Activated CD4-positive, alpha-beta T cell treated with anti-CD3 and anti-CD28 coated beads for 36 hours (primary cell): ENCODE data around the gene C11orf21. TPM values are rescaled to one million over a fixed set of nuclear protein-coding genes. Genes with fewer than 3 reads are reported as not detected.

ENCODE experiments used
- ATAC-seq: fragments of 200-7000 bp; cut with Tn5 transposase; one replicate; pipeline ENCODE4 v1.10.0; 2021; ENCODE audit warnings: mild to moderate bottlenecking, moderate library complexity
- CTCF ChIA-PET: fragments of 350-600 bp; sonication (Branson Sonifier 250); formaldehyde crosslinking; loops from one replicate; lab custom pipeline; 2021; ENCODE audit warnings: antibody characterized with exemption; lab: Charles Lee
- POLR2A ChIA-PET: fragments of 350-600 bp; sonication (Branson Sonifier 250); formaldehyde crosslinking; loops from one replicate; lab custom pipeline; 2021; ENCODE audit warnings: antibody characterized with exemption, inconsistent platforms; lab: Charles Lee
- DNase-seq: peaks from one replicate; pipeline ENCODE4 v3.0.0-alpha.2; 2020
- H3K27ac Mint-ChIP-seq: one replicate; pipeline ENCODE4 v1.8.0; 2021; ENCODE audit warnings: mixed read lengths
- H3K27me3 Mint-ChIP-seq: one replicate; pipeline ENCODE4 v1.8.0; 2021; ENCODE audit warnings: mixed read lengths
- H3K36me3 Mint-ChIP-seq: one replicate; pipeline ENCODE4 v1.8.0; 2021; ENCODE audit warnings: low read depth, mixed read lengths
- H3K4me1 Mint-ChIP-seq: one replicate; pipeline ENCODE4 v1.8.0; 2021; ENCODE audit warnings: mixed read lengths
- H3K4me3 Mint-ChIP-seq: one replicate; pipeline ENCODE4 v1.8.0; 2021; ENCODE audit warnings: mild to moderate bottlenecking, moderate library complexity, mixed read lengths
- H3K9me3 Mint-ChIP-seq: one replicate; pipeline ENCODE4 v1.8.0; 2021; ENCODE audit warnings: low read depth, mixed read lengths
- intact Hi-C, 2 experiments: fragments of 100-400 bp; cut with DNase I in 1 of 2; cut with micrococcal nuclease in 1 of 2; formaldehyde crosslinking; loops; one replicate each; pipeline versions ENCODE4 v1.14.2 to v1.15.1; 2022 to 2024; cut with DNase I, micrococcal nuclease
- total RNA-seq, 2 experiments: library from RNA; stranded (reverse); gene quantifications; one replicate each; pipeline ENCODE4 v1.2.3, GENCODE V29; 2021

Gene C11orf21
- total RNA-seq, 2 experiments from 2014 or later, result 6.7 to 8.3 TPM

DNA sequence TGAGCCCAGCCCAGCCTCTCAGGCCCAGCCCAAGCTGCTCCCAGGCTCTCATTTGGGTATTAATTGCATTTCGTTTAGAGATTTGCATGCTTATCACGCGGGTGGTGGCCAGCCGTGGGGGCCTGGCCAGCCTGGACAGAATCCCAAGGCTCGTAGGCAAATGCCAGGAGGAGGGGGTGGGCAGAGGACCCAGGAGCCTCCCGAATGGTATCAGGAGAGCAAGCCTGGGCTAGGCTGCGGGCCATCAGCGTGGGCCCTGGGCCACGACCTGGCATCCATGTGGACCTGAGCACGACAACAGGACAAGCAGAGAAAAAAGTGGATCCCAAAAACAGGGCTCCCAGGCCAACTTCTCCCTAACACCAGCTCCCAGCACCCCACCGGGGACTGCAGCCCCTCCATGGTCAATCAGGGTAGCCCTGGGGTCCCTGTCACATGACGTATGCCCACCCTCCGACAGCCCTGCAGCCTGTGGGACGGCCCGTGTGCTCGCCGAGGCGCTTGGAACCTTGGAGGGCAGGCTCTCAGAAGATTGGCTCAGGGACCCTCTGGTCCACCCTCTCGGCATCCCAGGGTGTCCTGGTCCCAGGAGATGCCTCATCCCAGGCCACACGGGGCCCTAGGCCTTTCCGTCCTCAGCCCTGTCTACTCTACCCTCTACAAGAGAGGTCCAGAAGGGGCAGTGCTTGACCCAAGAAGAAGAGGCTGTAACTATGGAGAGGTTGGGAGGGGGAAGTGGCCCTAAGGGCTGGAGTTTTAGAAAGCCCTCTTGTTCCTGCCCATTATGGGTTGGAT, 40.1 kb downstream of the C11orf21 start:
- ChIA-PET CTCF (interaction anchor here (0.7 kb wide), 1 partner anchor 424 kb away, joined by 3 read pairs; no protein-coding TSS in a partner anchor), POLR2A (no interaction called here)
- intact Hi-C loops, result no loop called here
- H3K9me3 Mint-ChIP-seq, result no peaks in the 10 kb centered on the region
- H3K27ac Mint-ChIP-seq, result no peak overlapping the region
- H3K27me3 Mint-ChIP-seq, result peaks cover 2% of the 10 kb centered on the region
- no peak overlapping the region for H3K4me3 Mint-ChIP-seq
- ATAC-seq, result no peak
- DNase-seq, result no peak
- no peaks in the 10 kb centered on the region for H3K36me3 Mint-ChIP-seq
- peaks cover 15% of the 10 kb centered on the region for H3K4me1 Mint-ChIP-seq

DNA sequence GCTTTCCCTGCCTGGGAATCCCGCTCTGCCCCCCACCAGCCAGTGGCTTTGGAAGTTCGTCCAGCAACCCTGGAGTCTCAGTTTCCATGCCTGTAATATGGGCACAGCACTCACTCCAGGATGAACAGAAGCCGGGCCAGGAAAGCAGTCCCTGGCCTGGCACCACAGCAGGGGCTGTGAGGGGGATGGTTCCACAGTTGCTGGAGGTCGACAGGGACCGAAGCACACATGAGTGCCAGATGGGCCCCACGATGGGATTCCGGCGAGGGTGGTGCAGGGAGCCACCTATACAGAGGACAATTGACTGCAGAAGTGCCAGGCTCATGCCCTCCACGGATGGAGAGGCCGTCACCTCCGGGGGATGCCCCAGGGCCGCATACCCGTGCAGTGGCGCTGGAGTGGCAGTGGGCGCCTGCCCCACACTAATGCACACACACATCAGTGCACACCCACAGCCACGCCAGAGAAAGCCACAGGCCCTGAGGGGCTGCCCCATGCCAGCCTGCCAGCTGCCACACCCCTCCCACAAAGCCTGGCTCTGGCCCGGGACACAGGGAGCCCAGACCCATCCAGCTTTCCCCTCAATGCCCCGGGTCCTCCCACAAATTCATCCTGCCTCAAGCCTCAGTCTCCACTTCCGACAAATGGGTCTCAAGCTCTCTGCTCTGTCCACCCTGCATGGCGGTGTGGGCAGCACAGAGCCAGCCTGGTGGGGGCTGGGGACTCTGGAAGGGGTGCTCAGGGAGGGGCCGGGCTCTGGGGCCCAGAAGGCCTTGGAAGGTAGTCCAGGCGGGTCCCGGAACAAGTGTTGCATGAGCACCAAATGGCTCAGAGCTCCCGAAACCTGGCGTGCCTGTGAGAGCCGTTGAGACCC, 41.0 kb downstream of the C11orf21 start:
- POLR2A ChIA-PET, result no interaction called here
- H3K36me3 Mint-ChIP-seq, result no peaks in the 10 kb centered on the region
- H3K4me1 Mint-ChIP-seq, result peaks cover 6% of the 10 kb centered on the region
- H3K27ac Mint-ChIP-seq, result no peak overlapping the region
- intact Hi-C loops, result no loop called here
- H3K27me3 Mint-ChIP-seq, result no peaks in the 10 kb centered on the region
- H3K9me3 Mint-ChIP-seq, result no peaks in the 10 kb centered on the region
- no peak overlapping the region for H3K4me3 Mint-ChIP-seq
- CTCF ChIA-PET, result interaction anchor here (0.7 kb wide), 1 partner anchor 425 kb away, joined by 3 read pairs; no protein-coding TSS in a partner anchor
- DNase-seq (no peak), ATAC-seq (no peak)

DNA sequence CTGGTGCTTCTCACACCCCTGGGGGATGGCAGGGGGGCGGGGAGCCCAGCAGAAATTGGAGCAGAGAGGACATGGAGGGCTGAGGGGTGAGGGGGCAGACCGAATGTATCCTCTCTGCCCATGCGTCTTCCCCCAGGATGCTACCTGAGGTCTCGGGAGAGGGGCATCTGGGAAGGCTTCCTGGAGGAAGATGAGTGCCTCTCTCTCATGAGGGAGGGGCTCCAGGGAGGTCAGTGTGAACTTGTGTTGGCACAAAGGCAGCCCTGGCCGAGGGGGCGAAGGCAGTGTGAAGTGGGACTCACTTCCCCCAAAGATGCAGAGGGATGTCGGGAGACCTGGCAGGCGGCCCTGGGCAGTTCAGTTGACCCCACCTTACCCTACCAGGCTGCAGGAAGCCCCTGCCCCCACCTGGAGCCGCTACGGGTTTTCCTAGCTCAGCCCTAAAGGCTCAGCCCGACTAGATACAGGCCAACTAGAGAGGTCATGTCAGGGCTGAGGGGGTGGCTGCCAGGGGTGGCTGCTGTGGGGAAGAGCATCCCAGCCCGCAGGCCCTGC, 41.7 kb downstream of the C11orf21 start:
- H3K36me3 Mint-ChIP-seq, result no peaks in the 10 kb centered on the region
- POLR2A ChIA-PET, result no interaction called here
- intact Hi-C loops, result no loop called here

DNA sequence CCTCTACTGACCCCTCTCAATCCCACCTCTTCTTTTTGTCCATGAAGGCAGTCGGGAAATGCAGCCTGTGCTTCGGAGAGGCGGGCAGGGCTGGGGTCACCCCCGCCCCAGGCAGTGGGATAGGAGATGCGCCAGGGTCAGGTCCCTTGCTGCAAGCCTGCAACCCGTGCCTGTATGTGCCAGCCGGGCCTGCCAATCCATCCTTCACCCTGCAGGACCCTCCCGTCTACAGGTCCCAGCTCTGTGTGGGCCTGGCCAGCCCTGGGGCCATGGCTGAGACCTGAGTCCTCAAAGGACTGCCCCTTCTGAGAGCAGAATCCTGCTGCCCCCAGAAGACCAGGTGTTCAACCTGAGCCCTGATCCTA, 42.3 kb downstream of the C11orf21 start:
- Mint-ChIP-seq H3K27ac (no peak overlapping the region), H3K4me3 (no peak overlapping the region), H3K4me1 (no peaks in the 10 kb centered on the region), H3K9me3 (no peaks in the 10 kb centered on the region), H3K36me3 (no peaks in the 10 kb centered on the region), H3K27me3 (no peaks in the 10 kb centered on the region)
- no peak for DNase-seq
- intact Hi-C loops, result no loop called here
- ChIA-PET POLR2A (no interaction called here), CTCF (no interaction called here)
- ATAC-seq, result no peak

More for the DNA sequence above, 41.7 kb downstream of the C11orf21 start:
- CTCF ChIA-PET, result no interaction called here
- Mint-ChIP-seq H3K27ac (no peak overlapping the region), H3K4me3 (no peak overlapping the region), H3K9me3 (no peaks in the 10 kb centered on the region), H3K4me1 (no peaks in the 10 kb centered on the region), H3K27me3 (no peaks in the 10 kb centered on the region)
- no peak for ATAC-seq
- DNase-seq, result no peak

DNA sequence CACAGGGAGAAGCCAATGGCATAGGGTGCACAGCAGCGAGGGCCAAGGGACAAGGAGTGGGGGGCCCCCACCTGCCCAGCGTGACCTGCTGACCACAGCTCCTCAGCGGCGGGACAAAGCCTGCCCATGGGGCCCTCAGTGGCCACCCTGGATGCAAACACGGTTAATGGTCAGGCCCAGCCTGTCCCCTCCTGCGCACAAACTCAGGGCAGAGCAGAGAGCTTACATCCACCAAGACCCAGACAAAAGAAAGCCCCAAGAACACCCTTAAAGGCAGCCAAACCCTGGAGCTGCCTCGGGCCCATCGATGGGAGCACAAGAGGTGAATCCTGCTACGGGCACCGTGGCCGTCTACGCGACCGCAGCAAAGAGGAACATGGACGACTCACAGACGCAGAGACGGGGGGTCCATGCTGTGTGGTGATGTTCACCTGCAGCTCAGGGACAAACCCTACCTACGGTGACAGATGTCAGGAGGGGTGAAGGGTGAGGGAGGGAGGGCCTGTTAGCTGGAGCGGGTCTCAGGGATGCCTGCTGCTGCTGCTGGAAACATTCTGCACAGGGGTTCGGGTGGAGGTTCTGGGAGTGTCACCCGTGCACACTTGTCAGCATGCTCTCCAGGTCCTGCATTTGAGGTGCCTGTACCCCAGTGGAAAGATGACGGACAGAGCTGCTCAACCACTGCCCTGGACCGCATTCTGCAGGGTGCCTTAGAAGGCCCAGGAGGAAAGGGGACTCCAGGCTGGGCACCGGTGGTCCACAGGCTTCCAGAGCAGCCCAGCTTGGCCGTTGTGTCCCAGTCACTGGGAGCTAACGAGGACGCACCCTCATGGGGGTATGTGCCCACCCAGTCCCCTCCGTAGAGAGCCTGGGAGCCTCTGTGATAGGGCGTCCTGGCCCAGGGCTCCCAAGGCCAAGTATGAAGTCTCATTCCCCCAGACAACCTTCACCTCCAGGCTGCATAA, 42.9 kb downstream of the C11orf21 start:
- no peak overlapping the region for H3K27ac Mint-ChIP-seq
- no peak overlapping the region for H3K4me3 Mint-ChIP-seq
- no peaks in the 10 kb centered on the region for H3K27me3 Mint-ChIP-seq
- DNase-seq (no peak), ATAC-seq (no peak)
- CTCF ChIA-PET, result no interaction called here
- no peaks in the 10 kb centered on the region for H3K36me3 Mint-ChIP-seq
- H3K9me3 Mint-ChIP-seq, result no peaks in the 10 kb centered on the region
- POLR2A ChIA-PET, result no interaction called here
- no peaks in the 10 kb centered on the region for H3K4me1 Mint-ChIP-seq
- intact Hi-C loops, result no loop called here

DNA sequence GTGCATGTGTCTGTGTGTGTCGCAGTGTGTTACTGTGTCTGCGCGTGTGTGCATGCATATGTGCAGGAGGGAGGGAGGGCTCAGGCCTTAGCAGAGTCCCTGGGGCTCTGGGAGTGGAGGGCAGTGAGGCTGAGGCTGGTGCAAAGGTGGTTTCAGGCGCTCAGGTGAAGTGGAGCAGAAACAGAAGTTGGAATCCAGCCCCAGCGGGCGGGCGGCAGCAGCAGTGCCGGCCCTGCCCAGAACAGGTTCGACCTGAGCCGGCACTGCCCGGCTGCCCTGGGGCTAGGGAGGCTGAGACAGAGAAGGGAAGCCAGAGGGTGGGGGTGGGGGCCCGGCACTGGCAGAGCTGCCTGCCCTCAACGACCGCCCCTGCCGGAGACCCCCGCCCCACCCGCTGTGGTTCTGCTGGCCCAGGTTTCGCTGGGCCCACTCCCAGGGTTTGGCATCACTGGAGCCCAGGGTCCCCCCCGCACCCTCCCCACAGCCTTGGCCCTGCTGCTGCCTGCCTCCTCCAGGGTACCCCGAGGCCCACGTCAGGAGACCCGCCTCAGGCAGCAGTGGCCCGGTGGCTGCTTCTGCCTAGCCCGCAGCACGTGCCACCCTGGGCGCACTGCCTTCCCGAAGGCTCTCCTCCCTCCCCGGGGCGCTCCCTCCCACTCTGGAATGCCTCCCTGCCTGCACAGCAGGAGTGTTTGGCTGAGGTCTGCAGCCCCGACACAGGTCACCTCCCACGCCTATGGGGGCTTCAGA, 44.6 kb downstream of the C11orf21 start:
- DNase-seq, result no peak

DNA sequence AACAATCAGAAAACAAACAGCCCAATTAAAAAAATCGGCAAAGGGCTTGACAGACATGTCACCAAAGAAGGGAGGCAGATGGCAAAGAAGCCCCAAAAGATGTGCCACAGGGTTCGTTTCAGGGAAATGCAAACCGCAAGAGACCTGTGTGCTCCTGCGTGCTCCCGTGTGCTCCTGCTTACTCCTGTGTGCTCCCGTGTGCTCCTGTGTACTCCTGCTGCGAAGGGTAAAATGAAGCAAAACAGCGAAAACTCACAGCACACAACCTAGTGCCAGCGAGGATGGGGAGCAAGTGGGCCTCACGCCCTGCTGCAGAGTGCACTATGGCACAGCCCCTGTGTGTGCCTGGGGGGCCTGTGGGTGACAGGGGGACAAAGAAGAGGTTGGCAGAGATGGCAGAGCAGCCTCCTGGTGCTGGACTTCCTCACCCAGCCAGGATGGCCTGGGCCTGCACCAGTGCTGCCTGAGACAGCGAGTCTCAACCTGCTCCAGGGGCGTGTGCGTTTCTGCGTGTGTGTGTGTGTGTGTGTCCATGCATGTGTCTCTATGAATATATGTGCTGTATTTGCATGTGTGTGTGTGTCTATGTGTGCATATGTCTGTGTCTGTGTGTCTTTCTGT, 45.3 kb downstream of the C11orf21 start:
- Mint-ChIP-seq H3K27ac (no peak overlapping the region), H3K27me3 (no peaks in the 10 kb centered on the region), H3K9me3 (no peaks in the 10 kb centered on the region), H3K36me3 (no peaks in the 10 kb centered on the region), H3K4me1 (no peaks in the 10 kb centered on the region), H3K4me3 (no peak overlapping the region)
- no peak for ATAC-seq
- POLR2A ChIA-PET, result no interaction called here
- CTCF ChIA-PET, result no interaction called here
- DNase-seq, result no peak
- intact Hi-C loops, result no loop called here

More for the DNA sequence above, 44.6 kb downstream of the C11orf21 start:
- Mint-ChIP-seq H3K27ac (no peak overlapping the region), H3K4me3 (no peak overlapping the region), H3K36me3 (no peaks in the 10 kb centered on the region), H3K9me3 (no peaks in the 10 kb centered on the region), H3K4me1 (no peaks in the 10 kb centered on the region), H3K27me3 (no peaks in the 10 kb centered on the region)
- ChIA-PET POLR2A (no interaction called here), CTCF (no interaction called here)
- intact Hi-C loops, result no loop called here
- ATAC-seq, result no peak

DNA sequence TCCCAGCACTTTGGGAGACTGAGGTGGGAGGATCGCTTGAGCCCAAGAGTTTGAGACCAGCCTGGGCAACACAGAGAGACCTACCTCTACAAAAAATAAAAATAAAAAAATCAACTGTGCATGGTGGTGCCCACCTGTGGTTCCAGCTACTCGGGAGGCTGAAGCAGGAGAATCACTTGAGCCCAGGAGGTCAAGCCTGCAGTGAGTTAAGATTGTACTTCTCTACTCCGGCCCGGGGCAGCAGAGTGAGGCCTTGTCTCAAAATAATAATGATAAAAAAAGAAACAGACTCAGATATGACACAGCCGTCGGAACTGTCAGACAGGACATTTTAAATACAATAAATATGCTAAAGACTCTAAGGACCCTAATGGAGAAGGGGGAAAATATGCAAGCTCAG, 49.7 kb downstream of the C11orf21 start:
- DNase-seq, result no peak
- ATAC-seq, result no peak
- Mint-ChIP-seq H3K9me3 (no peaks in the 10 kb centered on the region), H3K27ac (no peak overlapping the region), H3K4me1 (no peaks in the 10 kb centered on the region), H3K4me3 (no peak overlapping the region), H3K36me3 (no peaks in the 10 kb centered on the region), H3K27me3 (no peaks in the 10 kb centered on the region)
- POLR2A ChIA-PET, result interaction anchor here (0.6 kb wide), 1 partner anchor 36 kb away, joined by 4 read pairs; no protein-coding TSS in a partner anchor
- CTCF ChIA-PET, result no interaction called here
- intact Hi-C loops, result no loop called here

DNA sequence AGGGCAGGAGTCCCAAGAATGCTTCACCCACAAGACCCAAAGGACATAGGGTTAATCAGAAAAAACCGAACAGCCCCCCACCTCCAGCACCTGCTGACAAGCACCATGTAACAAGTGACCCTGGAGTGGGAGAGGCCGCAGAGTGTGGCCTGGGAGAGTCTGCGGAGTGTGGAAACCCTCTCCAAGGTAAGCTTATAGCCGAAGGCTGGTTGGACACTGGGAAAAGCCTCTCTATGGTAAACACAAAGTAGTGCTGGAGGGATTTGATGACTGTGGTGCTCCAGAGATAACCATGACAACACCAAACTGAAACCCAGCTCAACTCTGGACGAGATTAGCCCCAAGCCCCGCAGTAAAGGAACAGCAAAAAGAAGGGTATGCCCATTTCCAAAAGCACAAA, 50.6 kb downstream of the C11orf21 start:
- Mint-ChIP-seq H3K4me3 (no peak overlapping the region), H3K27ac (no peak overlapping the region), H3K9me3 (no peaks in the 10 kb centered on the region), H3K4me1 (no peaks in the 10 kb centered on the region), H3K27me3 (no peaks in the 10 kb centered on the region), H3K36me3 (no peaks in the 10 kb centered on the region)
- POLR2A ChIA-PET, result no interaction called here
- ATAC-seq (no peak), DNase-seq (no peak)
- intact Hi-C loops, result no loop called here
- CTCF ChIA-PET, result interaction anchor here (0.7 to 1.0 kb wide), 2 partner anchors 83 to 939 kb away, joined by 3 read pairs; no protein-coding TSS in a partner anchor

DNA sequence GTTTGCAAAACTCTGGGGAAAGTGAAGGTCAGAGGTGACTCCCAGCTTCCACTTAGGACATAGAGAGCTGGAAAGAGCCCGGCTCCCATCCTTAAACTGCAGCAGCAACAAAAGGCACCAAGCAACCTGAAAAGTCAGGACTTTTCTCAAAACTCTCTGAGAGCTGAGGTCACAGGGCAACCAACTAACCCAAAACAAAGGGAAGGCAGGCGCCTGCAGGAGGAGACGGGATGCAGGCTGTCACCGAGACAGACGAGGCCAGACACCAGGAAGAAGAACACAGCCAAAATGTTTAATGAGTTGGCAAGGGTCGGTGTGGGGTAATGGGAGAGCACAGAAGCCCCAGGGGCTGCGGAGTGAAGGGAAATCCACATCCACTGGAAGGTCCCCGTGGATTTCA, 51.2 kb downstream of the C11orf21 start:
- Mint-ChIP-seq H3K4me3 (no peak overlapping the region), H3K4me1 (no peaks in the 10 kb centered on the region), H3K27ac (no peak overlapping the region), H3K9me3 (no peaks in the 10 kb centered on the region), H3K36me3 (no peaks in the 10 kb centered on the region), H3K27me3 (no peaks in the 10 kb centered on the region)
- no peak for DNase-seq
- ATAC-seq, result no peak
- intact Hi-C loops, result no loop called here
- POLR2A ChIA-PET, result no interaction called here
- CTCF ChIA-PET, result no interaction called here
